ENCODE data around the gene LRRC37A3.
"Not testable (repeated sequence)": the region's sequence is repeated elsewhere in the genome, so short reads cannot be mapped to it uniquely, and the experiment has no call there.

Gene LRRC37A3

GRCh38 chr17:64919289-64920025, at the start of gene LRRC37A3:
Gene LRRC37A3, minus strand, starts transcription at chr17:64919478. Its CDS starts 22,221 bp downstream, at chr17:64897257.
- H3F3A ChIP-seq (ENCODE audit: insufficient read depth, low read length); H3K9me2 ChIP-seq (ENCODE audit: low read depth, low read length); H3K79me2 ChIP-seq (ENCODE audit: insufficient read depth, low read length); H2AFZ ChIP-seq (ENCODE audit: low read length); H4K20me1 ChIP-seq (ENCODE audit: insufficient read depth, low read length); H3K36me3 ChIP-seq (ENCODE audit: insufficient read depth, low read length); H3K27me3 ChIP-seq (ENCODE audit: insufficient read depth, low read length); H3K9me3 ChIP-seq (ENCODE audit: low read length): not testable (repeated sequence)
- peak within 1 kb of the TSS; percentile 64 for H3K4me2 ChIP-seq (ENCODE audit: low read length)
- H3K9ac ChIP-seq (ENCODE audit: low read length) = peak within 1 kb of the TSS; percentile 59
- TF ChIP-seq CTCF (IDR thresholded peaks at IDR 0.05; ENCODE audit: low read length) = peak; percentile 81
- peak within 1 kb of the TSS; percentile 62 for H3K4me3 ChIP-seq (ENCODE audit: low read depth, low read length, poor library complexity, severe bottlenecking)
- peaks cover 19% of the 10 kb centered on the region for H3K4me1 ChIP-seq (ENCODE audit: insufficient read depth, low read length, severe bottlenecking)
- H3K27ac ChIP-seq (ENCODE audit: low read depth, low read length, poor library complexity, severe bottlenecking) = peak within 1 kb of the TSS; percentile 71

- not testable (repeated sequence) for H4K20me1 ChIP-seq (ENCODE audit: insufficient read depth, low read length); H3K79me2 ChIP-seq (ENCODE audit: insufficient read depth, low read length); H3K9me3 ChIP-seq (ENCODE audit: low read length); H3F3A ChIP-seq (ENCODE audit: insufficient read depth, low read length); H3K9me2 ChIP-seq (ENCODE audit: low read depth, low read length); H2AFZ ChIP-seq (ENCODE audit: low read length); H3K36me3 ChIP-seq (ENCODE audit: insufficient read depth, low read length); H3K27me3 ChIP-seq (ENCODE audit: insufficient read depth, low read length)
- H3K4me3 ChIP-seq (ENCODE audit: low read depth, low read length, poor library complexity, severe bottlenecking) = peak overlapping the region; percentile 41
- TF ChIP-seq CTCF (IDR thresholded peaks at IDR 0.05; ENCODE audit: low read length) = peak; percentile 28; the same call in 1 of the 2 replicates
- peak overlapping the region; percentile 59 for H3K9ac ChIP-seq (ENCODE audit: low read length)
- H3K4me2 ChIP-seq (ENCODE audit: low read length) = peak overlapping the region; percentile 63
- H3K4me1 ChIP-seq (ENCODE audit: insufficient read depth, low read length, severe bottlenecking) = peaks cover 88% of the 10 kb centered on the region
- peak overlapping the region; percentile 97 for H3K27ac ChIP-seq (ENCODE audit: low read depth, low read length, poor library complexity, severe bottlenecking)
Measured at GRCh38 chr17:64965873-64966287, 46.6 kb upstream of the LRRC37A3 start.

GRCh38 chr17:64965256-64965872, 46.1 kb upstream of the LRRC37A3 start:
- not testable (repeated sequence) for H3F3A ChIP-seq (ENCODE audit: insufficient read depth, low read length)
- H3K4me1 ChIP-seq (ENCODE audit: insufficient read depth, low read length, severe bottlenecking) = peaks cover 83% of the 10 kb centered on the region

GRCh38 chr17:64964796-64965195, 45.5 kb upstream of the LRRC37A3 start:
- H3K9me3 ChIP-seq (ENCODE audit: low read length) = no peaks in the 10 kb centered on the region
- H3K27ac ChIP-seq (ENCODE audit: low read depth, low read length, poor library complexity, severe bottlenecking) = peak overlapping the region; percentile 97
- peak overlapping the region; percentile 57 for H3K4me2 ChIP-seq (ENCODE audit: low read length)
- H3F3A ChIP-seq (ENCODE audit: insufficient read depth, low read length) = 0 out of 2 replicates have a peak, but pooled peaks cover 5% of the 10 kb centered on the region
- no peaks in the 10 kb centered on the region for H3K36me3 ChIP-seq (ENCODE audit: insufficient read depth, low read length)
- TF ChIP-seq CTCF (IDR thresholded peaks at IDR 0.05; ENCODE audit: low read length) (no peak), EZH2 (IDR thresholded peaks at IDR 0.05; ENCODE audit: borderline replicate concordance, low read length) (no peak)
- H3K79me2 ChIP-seq (ENCODE audit: insufficient read depth, low read length) = no peaks in the 10 kb centered on the region
- H3K4me3 ChIP-seq (ENCODE audit: low read depth, low read length, poor library complexity, severe bottlenecking) = peak overlapping the region; percentile 41
- no peaks in the 10 kb centered on the region for H3K27me3 ChIP-seq (ENCODE audit: insufficient read depth, low read length)
- peaks cover 80% of the 10 kb centered on the region for H3K4me1 ChIP-seq (ENCODE audit: insufficient read depth, low read length, severe bottlenecking)
- no peaks in the 10 kb centered on the region for H4K20me1 ChIP-seq (ENCODE audit: insufficient read depth, low read length)
- H2AFZ ChIP-seq (ENCODE audit: low read length) = no peak overlapping the region
- no peaks in the 10 kb centered on the region for H3K9me2 ChIP-seq (ENCODE audit: low read depth, low read length)
- peak overlapping the region; percentile 51 for H3K9ac ChIP-seq (ENCODE audit: low read length)

More at GRCh38 chr17:64965256-64965872, 46.1 kb upstream of the LRRC37A3 start:
- Histone ChIP-seq H3K9ac (ENCODE audit: low read length) (peak overlapping the region; percentile 51), H3K4me3 (ENCODE audit: low read depth, low read length, poor library complexity, severe bottlenecking) (peak overlapping the region; percentile 41), H3K27ac (ENCODE audit: low read depth, low read length, poor library complexity, severe bottlenecking) (peak overlapping the region; percentile 97), H3K4me2 (ENCODE audit: low read length) (peak overlapping the region; percentile 57)
- H3K9me2 ChIP-seq (ENCODE audit: low read depth, low read length); H3K79me2 ChIP-seq (ENCODE audit: insufficient read depth, low read length); H4K20me1 ChIP-seq (ENCODE audit: insufficient read depth, low read length); H3K9me3 ChIP-seq (ENCODE audit: low read length); H2AFZ ChIP-seq (ENCODE audit: low read length); H3K36me3 ChIP-seq (ENCODE audit: insufficient read depth, low read length); H3K27me3 ChIP-seq (ENCODE audit: insufficient read depth, low read length): not testable (repeated sequence)

Data from OCI-LY1 (cell line).